NCI-H1436 (cell line): Measurements from ENCODE around the gene FAM171A2.
"Not testable (repeated sequence)": the region's sequence is repeated elsewhere in the genome, so short reads cannot be mapped to it uniquely, and the experiment has no call there.

Experiments
- DNase-seq: peaks from one replicate; lab custom pipeline; 2025; lab: John Stamatoyannopoulos, UW

Gene FAM171A2

GRCh38 chr17:44363613-44364159 lies at the start of gene FAM171A2:
Gene FAM171A2 (minus strand): TSS chr17:44363853. CDS start chr17:44363714, 139 bp downstream.
- DNase-seq = peak; percentile 71

- no peak for DNase-seq
Observed at GRCh38 chr17:44409309-44410028, 45.8 kb upstream of the FAM171A2 start.

GRCh38 chr17:44408786-44409185 lies 45.1 kb upstream of the FAM171A2 start:
- DNase-seq = no peak

DNA sequence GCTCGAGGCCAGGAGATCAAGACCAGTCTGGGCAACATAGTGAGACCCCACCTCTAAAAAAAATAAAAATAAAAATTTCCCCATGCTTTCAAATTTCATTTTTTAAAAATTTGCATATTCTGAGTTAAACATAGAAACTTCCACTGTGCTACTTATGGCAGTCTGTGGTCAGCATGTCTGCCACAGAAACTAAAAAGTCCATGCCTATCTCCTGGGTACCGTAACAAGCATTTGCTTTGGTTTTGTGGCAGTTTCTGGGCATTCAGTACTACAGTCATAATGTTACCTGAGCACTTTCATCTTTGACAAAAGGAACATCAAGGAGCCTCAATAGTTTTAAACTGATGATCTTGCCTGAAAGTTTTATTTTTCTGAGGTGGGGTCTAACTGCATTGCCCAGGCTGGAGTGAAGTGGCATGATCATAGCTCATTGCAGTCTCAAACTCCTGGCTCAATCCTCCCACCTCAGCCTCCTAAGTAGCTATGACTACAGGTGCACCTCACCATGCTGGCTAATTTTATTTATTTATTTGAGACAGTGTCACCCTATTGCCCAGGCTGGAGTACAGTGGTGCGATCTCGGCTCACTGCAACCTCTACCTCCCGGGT lies 39.0 kb upstream of the FAM171A2 start:
- no peak for DNase-seq

GRCh38 chr17:44400226-44400847 lies 36.7 kb upstream of the FAM171A2 start:
- DNase-seq = no peak

DNA sequence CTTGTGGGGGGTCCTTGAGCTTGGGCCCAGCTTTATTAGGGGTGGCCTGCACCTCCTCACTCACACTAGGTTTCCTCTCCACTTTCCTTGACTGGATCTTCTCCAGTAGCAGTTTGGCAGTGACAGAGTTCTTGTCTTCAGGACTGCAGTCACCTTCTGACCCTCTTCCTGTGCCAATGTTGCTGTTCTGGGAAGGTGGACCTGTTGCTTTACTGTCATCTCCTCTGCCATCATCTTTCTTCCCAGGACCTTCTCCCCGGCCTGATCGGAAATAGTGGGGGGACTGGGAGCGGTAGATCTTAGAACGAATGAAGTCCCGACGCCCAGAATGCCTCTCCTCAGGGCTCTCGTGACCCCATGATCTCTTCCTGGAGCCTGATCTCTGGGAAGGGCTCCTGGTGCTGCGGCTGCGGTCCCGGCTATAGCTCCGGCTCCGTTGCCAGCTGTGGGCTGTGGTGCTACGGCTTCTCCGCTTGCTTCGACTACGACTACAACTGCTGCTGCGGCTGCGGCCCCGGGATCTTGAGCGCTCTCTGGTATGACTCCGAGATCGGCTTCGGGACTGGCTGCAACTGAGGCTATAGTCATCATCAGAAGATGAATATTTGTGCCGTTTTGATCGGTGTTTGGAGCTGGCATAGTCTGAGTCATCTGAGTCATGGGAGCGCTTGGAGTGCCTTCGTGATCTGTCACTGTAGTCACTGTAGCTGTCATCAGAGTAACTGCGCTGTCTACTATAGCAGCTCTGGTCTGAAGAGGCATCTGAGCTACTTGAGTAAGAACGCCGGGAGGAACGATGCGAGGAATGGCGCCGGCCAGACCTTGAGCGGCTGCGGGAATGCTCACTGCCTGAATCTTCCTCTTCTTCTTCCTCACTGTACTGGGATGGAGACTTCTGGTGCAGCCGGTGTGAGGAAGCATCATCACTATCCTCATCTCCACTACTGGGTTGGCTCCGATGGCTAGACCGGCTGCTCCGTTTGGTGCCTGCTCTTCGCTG lies 35.3 kb upstream of the FAM171A2 start:
- no peak for DNase-seq

GRCh38 chr17:44397479-44398440 lies 34.1 kb upstream of the FAM171A2 start:
- no peak for DNase-seq

- DNase-seq = no peak
Observed at GRCh38 chr17:44396946-44397345, 33.3 kb upstream of the FAM171A2 start.

DNA sequence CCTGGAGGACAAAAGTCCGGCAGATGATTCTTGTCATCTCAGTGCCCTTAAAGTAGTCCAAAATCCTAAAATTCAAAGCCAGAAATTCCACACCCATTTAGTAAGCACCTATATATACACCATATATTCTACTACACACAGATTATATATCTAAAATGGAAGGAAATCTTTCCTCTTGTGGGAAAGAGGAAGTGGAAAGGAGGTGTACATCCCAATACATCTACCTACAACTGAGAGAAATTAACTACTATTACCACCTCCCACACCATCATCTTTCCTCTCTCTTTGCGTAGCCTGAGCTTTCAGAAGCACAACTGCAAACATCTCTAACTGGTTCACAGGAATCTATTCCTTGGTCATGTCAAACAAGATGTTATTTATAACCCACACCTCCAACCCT lies 31.2 kb upstream of the FAM171A2 start:
- DNase-seq = no peak

- DNase-seq = not testable (repeated sequence)
Observed at GRCh38 chr17:44394112-44394511, 30.5 kb upstream of the FAM171A2 start.

- no peak for DNase-seq
Observed at GRCh38 chr17:44390250-44390870, 26.7 kb upstream of the FAM171A2 start.

- no peak for DNase-seq
Observed at GRCh38 chr17:44389723-44390202, 26.1 kb upstream of the FAM171A2 start.

DNA sequence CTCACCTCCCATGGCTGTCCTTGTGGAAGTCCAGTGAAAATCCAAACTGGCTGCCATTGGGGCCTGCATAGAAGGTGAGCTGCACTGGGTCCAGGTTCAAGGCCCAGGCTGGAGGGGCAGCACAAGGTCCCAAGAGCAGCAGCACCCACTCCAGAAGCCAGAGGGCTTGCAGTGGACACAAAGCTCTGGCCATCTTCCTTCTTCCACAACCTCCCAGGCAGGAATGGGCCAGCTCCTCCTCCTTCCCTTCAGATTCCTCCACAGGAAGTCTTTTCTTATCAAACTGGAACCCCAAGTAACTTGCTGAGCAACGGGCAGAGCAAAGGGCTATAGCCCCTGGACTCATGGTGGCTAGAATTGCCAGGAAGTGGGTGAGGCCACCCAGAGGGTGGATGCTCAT lies 25.6 kb upstream of the FAM171A2 start, which contains the start of gene ITGA2B:
TSS of gene ITGA2B (minus strand) at position 369 of the 400 bp plus-strand sequence. CDS start at position 193, 176 bp downstream.
- no peak for DNase-seq

DNA sequence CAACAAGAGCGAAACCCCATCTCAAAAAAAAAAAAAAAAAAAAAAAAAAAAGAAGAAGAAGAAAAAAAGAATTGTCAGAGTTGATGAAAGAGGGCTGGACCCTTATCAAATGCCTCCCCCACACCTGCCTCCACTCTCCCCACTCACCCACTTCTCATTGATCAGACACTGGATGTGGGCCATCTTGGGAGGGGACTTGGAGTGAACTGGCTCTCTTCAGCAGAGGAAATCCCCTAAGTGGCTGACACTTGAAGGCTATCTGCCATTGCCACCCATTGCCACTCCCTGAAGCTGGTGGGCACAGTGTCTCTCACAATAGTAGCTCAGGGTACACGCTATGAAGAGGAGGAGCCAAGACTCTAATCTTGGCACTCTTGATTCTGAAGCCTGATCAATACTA lies 24.2 kb upstream of the FAM171A2 start:
- DNase-seq = no peak

GRCh38 chr17:44386182-44386525 lies 22.5 kb upstream of the FAM171A2 start:
- no peak for DNase-seq

DNA sequence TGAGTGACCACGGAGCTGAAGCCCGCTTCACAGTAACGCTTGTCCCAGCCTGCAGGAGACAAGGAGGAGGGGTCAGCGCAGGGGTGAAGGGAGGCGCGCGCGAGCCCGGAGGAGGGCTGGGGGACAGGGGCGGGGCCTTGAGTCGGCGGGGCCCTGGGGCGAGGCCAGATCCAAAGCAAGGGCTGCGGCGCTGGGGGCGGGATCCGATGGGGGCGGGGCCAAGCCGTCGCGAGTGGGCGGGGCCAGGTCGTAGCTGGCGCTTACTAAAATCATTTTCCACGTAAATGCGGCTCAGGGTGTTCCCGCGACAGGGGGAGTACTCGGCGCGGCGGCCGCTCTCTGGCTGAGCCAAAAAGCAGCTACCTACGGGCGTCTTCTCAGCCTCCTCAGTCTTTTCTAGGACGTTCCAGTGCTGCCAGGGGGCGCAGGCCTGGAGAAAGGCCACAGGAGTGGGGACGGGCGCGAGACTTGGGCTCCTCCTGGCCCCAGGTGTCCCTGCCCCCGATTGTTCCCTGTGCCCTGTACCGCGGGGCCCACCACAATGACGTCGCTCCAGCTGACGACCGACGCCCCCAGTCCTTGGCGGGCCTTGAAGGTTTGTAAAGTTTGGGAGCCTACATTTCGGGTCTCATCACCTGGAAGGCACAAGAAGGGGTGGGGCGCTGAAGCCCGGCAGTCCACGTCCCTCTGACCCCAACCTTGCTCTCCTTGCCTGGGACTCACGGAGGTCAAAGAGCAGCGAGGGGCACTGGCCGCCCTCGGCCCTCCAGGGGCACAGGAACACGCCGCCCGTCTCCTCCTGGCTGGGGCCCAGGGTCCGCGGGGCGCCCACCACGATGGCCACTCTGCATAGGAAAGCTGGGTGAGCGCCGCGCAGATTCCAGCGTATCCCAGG lies 21.9 kb upstream of the FAM171A2 start:
- DNase-seq = peak; percentile 86

DNA sequence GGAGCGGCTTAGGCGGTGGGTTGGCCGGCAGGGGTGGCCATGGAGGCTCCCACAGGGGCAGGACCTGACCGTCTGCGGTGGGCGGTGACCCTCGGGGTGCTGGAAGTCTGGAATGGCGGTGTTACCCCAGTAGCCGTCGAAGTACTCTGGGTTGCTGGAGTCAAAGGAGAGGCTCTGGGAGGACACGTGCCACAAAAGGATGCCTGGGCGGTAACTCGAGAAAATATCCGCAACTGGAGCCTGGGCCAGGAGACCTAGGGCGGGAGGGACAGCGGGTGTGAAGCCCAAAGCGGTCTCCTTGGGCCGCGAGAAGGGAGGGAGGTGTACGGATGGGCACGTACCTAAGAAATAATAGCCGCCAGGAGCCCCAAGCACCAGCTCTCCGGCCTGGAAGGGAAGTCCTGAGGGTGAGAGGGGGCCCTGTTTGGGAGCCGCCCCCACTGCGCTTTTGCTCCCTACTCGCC lies 21.2 kb upstream of the FAM171A2 start:
- no peak for DNase-seq

- DNase-seq = no peak
Observed at GRCh38 chr17:44384281-44384822, 20.7 kb upstream of the FAM171A2 start.
